Measurements from ENCODE around the gene IL22. TPM values are rescaled to one million over a fixed set of nuclear protein-coding genes. Genes with fewer than 3 reads are reported as not detected.

IL22 gene
- total RNA-seq, 2 experiments from 2014 or later: 0.26 TPM; not detected in 1

DNA sequence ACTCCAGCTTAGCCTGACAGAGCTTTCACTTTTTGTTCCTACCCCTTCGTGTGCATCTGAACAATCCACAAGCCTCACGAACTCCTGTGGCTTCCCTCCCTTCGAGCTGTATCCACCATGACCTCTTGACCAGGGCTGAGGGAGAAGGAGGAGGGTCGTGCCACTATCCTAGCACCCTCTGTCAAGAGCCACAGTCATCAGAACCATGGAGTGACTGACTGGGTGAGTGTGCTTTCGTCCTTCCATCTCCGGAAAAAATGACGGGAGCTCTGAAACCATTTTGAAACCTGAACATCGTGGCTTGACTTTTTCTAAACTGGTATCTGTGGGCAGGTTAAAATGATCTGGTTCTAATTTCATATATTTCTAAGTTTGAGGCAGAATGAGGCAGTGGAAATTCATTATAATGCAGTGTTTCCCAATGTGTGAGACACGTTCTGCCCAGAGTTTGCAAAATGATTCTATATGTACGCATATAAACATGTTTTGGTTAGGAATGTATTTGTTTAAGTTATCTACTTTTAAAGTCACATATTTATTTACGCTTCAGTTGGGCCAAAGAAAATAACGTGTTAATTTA lies 54.8 kb downstream of the IL22 start:
- no peaks in the 10 kb centered on the region for H3K27me3 Mint-ChIP-seq (ENCODE audit: low read depth)
- DNase-seq: no peak
- H3K36me3 Mint-ChIP-seq (ENCODE audit: low read depth): no peaks in the 10 kb centered on the region
- peaks cover 33% of the 10 kb centered on the region for H3K4me1 Mint-ChIP-seq (ENCODE audit: low read depth)
- intact Hi-C loops (cut with micrococcal nuclease): no loop called here
- H3K4me3 Mint-ChIP-seq: peak overlapping the region; percentile 39
- no peaks in the 10 kb centered on the region for H3K9me3 Mint-ChIP-seq
- CTCF ChIA-PET: interaction anchor here (0.6 to 1.0 kb wide), 3 partner anchors 15 to 60 kb away, joined by 3 read pairs; no protein-coding TSS in a partner anchor
- peak overlapping the region; percentile 85 for H3K27ac Mint-ChIP-seq

Other genes with a start within 250 kb of the IL22 start
- 10 to 100 TPM; 48.8 to 49.1 TPM for gene IFNG, start 93.9 kb downstream of the IL22 start, total RNA-seq
- gene IL26, start 27.8 kb downstream of the IL22 start, total RNA-seq: under 1 TPM; 0.33 to 0.42 TPM
- 10 to 100 TPM; 16.5 to 20.8 TPM for gene MDM1, start 78.8 kb upstream of the IL22 start, total RNA-seq

Data from activated naive CD4-positive, alpha-beta T cell treated with anti-CD3 and anti-CD28 coated beads for 36 hours (primary cell).